Gastrocnemius medialis (tissue), 4 donors: ENCODE data around the gene DDX39A. TPM values are rescaled to one million over a fixed set of nuclear protein-coding genes. Genes with fewer than 3 reads are reported as not detected.

ENCODE experiments used
- ATAC-seq, 2 donors: fragments of 150-250 bp; one replicate each; pipeline ENCODE4 v1.9.1; 2016
- DNase-seq, 2 donors: peaks; one replicate each; pipeline ENCODE4 v3.0.0-alpha.2; 2019
- H3K27ac ChIP-seq, 4 donors: fragments of 200-600 bp; sonication (generic); 1 replicate in 1 of 4; 2 replicates in 3 of 4; pipeline ENCODE4 v1.5.1; 2016 to 2018; ENCODE audit warnings: mild to moderate bottlenecking in 2 of 4, moderate library complexity in 1 of 4
- H3K27me3 ChIP-seq, 3 donors: fragments of 200-600 bp; sonication (generic) in 2 of 3; 1 replicate in 1 of 3; 2 replicates in 2 of 3; pipeline versions ENCODE4 v1.5.1 to v1.6.0; 2016 to 2019; ENCODE audit warnings: mild to moderate bottlenecking in 1 of 3, moderate library complexity in 1 of 3
- H3K36me3 ChIP-seq, 2 donors: fragments of 200-600 bp; sonication (generic) in 1 of 2; one replicate each; pipeline ENCODE4 v1.5.1; 2017 to 2018
- H3K4me1 ChIP-seq, 2 donors: fragments of 200-600 bp; sonication (generic) in 1 of 2; one replicate each; pipeline ENCODE4 v1.5.1; 2016 to 2017; ENCODE audit warnings: mild to moderate bottlenecking in 2 of 2
- H3K4me3 ChIP-seq, 4 donors: fragments of 200-600 bp; sonication (generic) in 3 of 4; 1 replicate in 1 of 4; 2 replicates in 3 of 4; pipeline ENCODE4 v1.5.1; 2016 to 2019; ENCODE audit warnings: mild to moderate bottlenecking in 2 of 4
- H3K9me3 ChIP-seq, 3 donors: fragments of 200-600 bp; sonication (generic) in 2 of 3; 1 replicate in 1 of 3; 2 replicates in 2 of 3; pipeline ENCODE4 v1.5.1; 2016 to 2019
- POLR2A ChIP-seq, 2 donors: fragments of 450-650 bp; IDR thresholded peaks; one replicate each; pipeline ENCODE4 v1.6.1; 2017; ENCODE audit warnings: antibody characterized with exemption in 2 of 2, mild to moderate bottlenecking in 2 of 2, moderate library complexity in 2 of 2
- in situ Hi-C, 4 donors: fragments of 200-750 bp; cut with MboI; loops; one replicate each; pipeline versions ENCODE4 v1.15.0 to v1.8.0; 2017; ENCODE audit warnings: low sequenced_read_pairs in 4 of 4
- intact Hi-C: fragments of 100-400 bp; cut with DNase I; formaldehyde crosslinking; loops from one replicate; pipeline ENCODE4 v1.15.1; 2023; ENCODE audit warnings: low total_unique reads
- total RNA-seq, 4 donors: library from RNA; depleted of rRNA; stranded (reverse); fragments of >200 nt; gene quantifications; one replicate each; pipeline versions ENCODE4 v1.1.0 to v1.2.3, GENCODE V29; 2016
- TF ChIP-seq, protein P1 (sequence below), 5 experiments: fragments of 450-650 bp in 3 of 5; fragments of 200-600 bp in 2 of 5; sonication (generic) in 2 of 5; IDR thresholded peaks in 4 of 5; conservative IDR thresholded peaks in 1 of 5; 1 replicate in 4 of 5; 2 replicates in 1 of 5; pipeline ENCODE4 v1.5.1; 2016 to 2019; ENCODE audit warnings: antibody characterized with exemption in 5 of 5, mild to moderate bottlenecking in 3 of 5, moderate library complexity in 3 of 5

Gene DDX39A
- total RNA-seq, 4 donors from 2014 or later: 23.9 to 59.2 (median 41.3) TPM

DNA sequence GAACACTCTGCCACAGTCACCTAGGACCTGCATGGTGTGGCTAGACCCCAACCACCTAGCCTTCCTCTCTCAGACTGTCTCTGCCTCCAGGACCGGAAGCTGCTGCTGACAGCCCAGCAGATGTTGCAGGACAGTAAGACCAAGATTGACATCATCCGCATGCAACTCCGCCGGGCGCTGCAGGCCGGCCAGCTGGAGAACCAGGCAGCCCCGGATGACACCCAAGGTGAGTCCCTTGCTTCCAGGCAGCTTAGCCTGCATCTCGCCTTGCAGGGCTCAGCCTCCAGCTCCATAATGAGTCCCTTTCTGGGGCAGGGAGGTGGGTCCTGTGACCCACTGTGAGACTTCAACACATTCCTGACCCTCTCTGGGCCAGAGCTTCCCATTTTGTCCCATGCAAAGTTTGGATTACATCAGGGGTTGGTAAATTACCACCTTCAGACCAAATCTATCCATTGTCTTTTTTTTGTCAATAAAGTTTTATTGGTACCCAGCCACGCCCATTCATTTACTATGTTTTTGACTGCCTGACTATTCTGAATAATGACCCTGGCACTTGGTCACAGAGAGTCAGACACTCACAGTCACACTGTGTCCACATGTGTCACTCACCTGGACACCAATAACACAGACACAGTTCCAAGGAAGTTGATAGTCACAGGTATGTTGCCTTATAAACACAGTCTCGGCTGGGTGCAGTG is 27.3 kb upstream of the DDX39A start:
- Histone ChIP-seq H3K27ac (no peak overlapping the region), H3K4me1 (no peaks in the 10 kb centered on the region), H3K27me3 (no peaks in the 10 kb centered on the region), H3K4me3 (no peak overlapping the region), H3K9me3 (no peaks in the 10 kb centered on the region), H3K36me3 (peaks cover 0 to 97% of the 10 kb centered on the region in 2 donors)
- intact Hi-C loops: no loop called here
- ATAC-seq (no peak), DNase-seq (no peak)
- in situ Hi-C loops: no loop called here
- no peak for TF ChIP-seq POLR2A (IDR thresholded peaks at IDR 0.05)
- TF ChIP-seq, protein P1, sequence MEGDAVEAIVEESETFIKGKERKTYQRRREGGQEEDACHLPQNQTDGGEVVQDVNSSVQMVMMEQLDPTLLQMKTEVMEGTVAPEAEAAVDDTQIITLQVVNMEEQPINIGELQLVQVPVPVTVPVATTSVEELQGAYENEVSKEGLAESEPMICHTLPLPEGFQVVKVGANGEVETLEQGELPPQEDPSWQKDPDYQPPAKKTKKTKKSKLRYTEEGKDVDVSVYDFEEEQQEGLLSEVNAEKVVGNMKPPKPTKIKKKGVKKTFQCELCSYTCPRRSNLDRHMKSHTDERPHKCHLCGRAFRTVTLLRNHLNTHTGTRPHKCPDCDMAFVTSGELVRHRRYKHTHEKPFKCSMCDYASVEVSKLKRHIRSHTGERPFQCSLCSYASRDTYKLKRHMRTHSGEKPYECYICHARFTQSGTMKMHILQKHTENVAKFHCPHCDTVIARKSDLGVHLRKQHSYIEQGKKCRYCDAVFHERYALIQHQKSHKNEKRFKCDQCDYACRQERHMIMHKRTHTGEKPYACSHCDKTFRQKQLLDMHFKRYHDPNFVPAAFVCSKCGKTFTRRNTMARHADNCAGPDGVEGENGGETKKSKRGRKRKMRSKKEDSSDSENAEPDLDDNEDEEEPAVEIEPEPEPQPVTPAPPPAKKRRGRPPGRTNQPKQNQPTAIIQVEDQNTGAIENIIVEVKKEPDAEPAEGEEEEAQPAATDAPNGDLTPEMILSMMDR (IDR thresholded peaks at IDR 0.05 in 4 of 5, conservative IDR thresholded peaks at IDR 0.05 in 1 of 5): no peak

DNA sequence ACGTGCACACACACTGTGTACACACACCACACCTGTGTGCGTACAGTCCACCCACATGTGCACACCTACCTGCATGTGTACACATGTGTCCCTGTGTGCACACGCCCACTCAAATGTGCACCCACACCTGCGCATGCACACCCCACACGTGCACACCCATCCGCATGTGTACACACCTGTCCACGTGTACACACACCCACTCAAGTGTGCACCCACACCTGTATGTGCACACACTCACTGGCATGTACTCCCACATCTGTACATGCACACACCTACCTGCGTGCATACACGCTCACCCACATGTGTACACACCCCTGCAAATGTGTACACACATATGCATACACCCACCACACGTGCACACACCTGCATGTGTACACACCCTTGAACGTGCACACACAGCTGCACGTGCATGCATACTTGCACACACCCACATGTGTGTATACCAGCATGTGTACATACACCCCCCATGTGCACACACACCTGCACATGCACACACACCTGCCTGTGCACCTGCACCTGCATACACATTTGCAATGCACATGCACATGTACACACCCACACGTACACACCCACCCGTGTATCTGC is 24.6 kb upstream of the DDX39A start:
- DNase-seq (no peak), ATAC-seq (no peak)
- peaks cover 0 to 74% of the 10 kb centered on the region in 2 donors for H3K36me3 ChIP-seq
- no peak overlapping the region for H3K27ac ChIP-seq
- intact Hi-C loops: no loop called here
- H3K4me3 ChIP-seq: no peak overlapping the region
- H3K4me1 ChIP-seq: peaks cover 0 to 3% of the 10 kb centered on the region in 2 donors
- no peaks in the 10 kb centered on the region for H3K9me3 ChIP-seq
- in situ Hi-C loops: no loop called here
- TF ChIP-seq, protein P1 (IDR thresholded peaks at IDR 0.05 in 4 of 5, conservative IDR thresholded peaks at IDR 0.05 in 1 of 5): no peak
- TF ChIP-seq POLR2A (IDR thresholded peaks at IDR 0.05): no peak
- no peaks in the 10 kb centered on the region for H3K27me3 ChIP-seq

DNA sequence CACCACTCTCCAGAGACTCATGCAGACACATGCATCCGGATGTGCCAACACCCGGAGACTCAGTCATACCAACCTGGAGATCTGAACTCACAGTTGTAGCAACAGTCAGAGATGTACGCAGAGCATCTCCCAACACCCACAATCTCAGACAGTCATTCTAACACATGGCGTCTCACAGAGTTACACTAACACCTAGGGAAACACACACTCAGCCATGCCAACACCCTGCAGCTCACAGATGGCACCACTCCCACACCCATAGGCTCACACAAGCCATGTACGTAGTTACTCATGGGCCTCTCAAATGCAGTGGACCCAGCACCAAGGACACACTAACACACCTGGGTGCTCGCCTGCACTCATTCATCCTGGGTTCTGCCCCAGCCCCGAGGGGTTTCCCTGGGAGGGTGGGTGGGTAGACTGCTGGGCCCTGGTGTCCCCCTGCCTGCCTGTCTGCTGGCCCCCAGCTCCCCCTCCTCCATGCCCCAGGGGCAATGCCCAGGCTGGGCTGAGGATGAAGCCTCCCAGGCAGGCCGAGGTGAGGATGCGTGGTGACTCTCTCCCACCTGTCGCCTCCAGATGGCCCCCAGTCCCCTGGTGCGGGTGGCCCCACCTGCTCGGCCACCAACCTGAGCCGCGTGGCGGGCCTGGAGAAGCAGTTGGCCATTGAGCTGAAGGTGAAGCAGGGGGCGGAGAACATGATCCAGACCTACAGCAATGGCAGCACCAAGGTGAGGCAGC is 23.9 kb upstream of the DDX39A start:
- no peak overlapping the region for H3K27ac ChIP-seq
- intact Hi-C loops: no loop called here
- TF ChIP-seq, protein P1 (IDR thresholded peaks at IDR 0.05 in 4 of 5, conservative IDR thresholded peaks at IDR 0.05 in 1 of 5): no peak

DNA sequence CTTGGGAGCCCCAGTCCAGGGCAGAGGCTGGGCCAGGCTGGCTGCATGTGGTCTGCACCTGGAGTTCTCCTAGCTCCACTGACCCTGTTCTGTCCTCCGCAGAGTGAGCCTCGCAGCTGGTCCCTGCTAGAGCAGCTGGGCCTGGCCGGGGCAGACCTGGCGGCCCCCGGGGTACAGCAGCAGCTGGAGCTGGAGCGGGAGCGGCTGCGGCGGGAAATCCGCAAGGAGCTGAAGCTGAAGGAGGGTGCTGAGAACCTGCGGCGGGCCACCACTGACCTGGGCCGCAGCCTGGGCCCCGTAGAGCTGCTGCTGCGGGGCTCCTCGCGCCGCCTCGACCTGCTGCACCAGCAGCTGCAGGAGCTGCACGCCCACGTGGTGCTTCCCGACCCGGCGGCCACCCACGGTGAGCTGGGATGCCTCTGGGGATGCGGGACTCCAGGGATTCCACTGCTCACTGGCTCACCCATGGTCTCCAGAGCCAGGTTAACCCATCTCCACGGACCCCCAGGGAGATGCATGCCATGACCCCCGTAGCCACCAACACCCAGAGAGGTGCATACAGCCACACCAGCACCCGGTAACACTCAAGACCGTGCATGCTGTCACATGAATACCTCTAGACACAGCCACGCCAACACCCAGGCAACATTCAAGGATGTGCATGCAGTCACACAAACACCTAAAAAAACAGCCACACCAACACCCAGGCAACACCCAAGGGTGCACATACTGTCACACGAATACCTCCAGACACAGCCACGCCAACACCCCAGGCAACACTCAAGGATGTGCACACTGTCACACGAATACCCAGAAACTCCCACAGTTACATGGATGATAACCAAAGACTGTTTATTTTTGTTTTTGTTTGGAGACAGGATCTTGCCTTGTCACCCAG is 22.1 kb upstream of the DDX39A start:
- ATAC-seq: no peak
- Histone ChIP-seq H3K36me3 (peaks cover 0 to 51% of the 10 kb centered on the region in 2 donors), H3K4me3 (no peak overlapping the region)

More for the DNA sequence above, 23.9 kb upstream of the DDX39A start:
- peaks cover 0 to 68% of the 10 kb centered on the region in 2 donors for H3K36me3 ChIP-seq
- in situ Hi-C loops: no loop called here
- H3K27me3 ChIP-seq: no peaks in the 10 kb centered on the region
- DNase-seq (no peak), ATAC-seq (no peak)
- H3K4me1 ChIP-seq: peaks cover 0 to 6% of the 10 kb centered on the region in 2 donors
- no peak overlapping the region for H3K4me3 ChIP-seq
- no peaks in the 10 kb centered on the region for H3K9me3 ChIP-seq

More for the DNA sequence above, 22.1 kb upstream of the DDX39A start:
- intact Hi-C loops (no loop called here), in situ Hi-C loops (no loop called here)
- TF ChIP-seq POLR2A (IDR thresholded peaks at IDR 0.05): no peak
- TF ChIP-seq, protein P1 (IDR thresholded peaks at IDR 0.05 in 4 of 5, conservative IDR thresholded peaks at IDR 0.05 in 1 of 5): no peak
- peaks cover 0 to 6% of the 10 kb centered on the region in 2 donors for H3K4me1 ChIP-seq
- no peaks in the 10 kb centered on the region for H3K9me3 ChIP-seq
- no peak overlapping the region for H3K27ac ChIP-seq
- H3K27me3 ChIP-seq: no peaks in the 10 kb centered on the region
- no peak for DNase-seq
